Head of caudate nucleus (tissue), 42 donors: ENCODE data around the gene GCSH.
"Not testable (repeated sequence)": the region's sequence is repeated elsewhere in the genome, so short reads cannot be mapped to it uniquely, and the experiment has no call there.

Experiments
- DNase-seq, 42 donors: peaks; one replicate each; pipeline versions ENCODE4 v3.0.0 to v3.0.0-alpha.2; 2020 to 2021; ENCODE audit warnings: mixed read lengths in 7 of 42
- intact Hi-C: fragments of 100-400 bp; cut with DNase I; formaldehyde crosslinking; loops from one replicate; pipeline ENCODE4 v1.15.0; 2022

Gene GCSH

GRCh38 chr16:81095953-81096714 lies at the start of gene GCSH:
Gene GCSH, minus strand, starts transcription at chr16:81096395. Its CDS starts 117 bp downstream, at chr16:81096278.
- peak; percentile 97 to 100 (median 100) for DNase-seq
- intact Hi-C loops: loop anchor here (2.0 to 10.0 kb wide), 3 partner anchors 19 to 219 kb away; partner anchors contain the start of genes C16orf46 and GAN

GRCh38 chr16:81143921-81144471 lies 47.8 kb upstream of the GCSH start:
- intact Hi-C loops: no loop called here
- DNase-seq: no peak

- intact Hi-C loops: no loop called here
- no peak for DNase-seq
Measured at GRCh38 chr16:81142864-81143263, 46.7 kb upstream of the GCSH start.

GRCh38 chr16:81140930-81141780 lies 45.0 kb upstream of the GCSH start:
- DNase-seq: peak in 1 of 42 donors; percentile 39
- intact Hi-C loops: no loop called here

GRCh38 chr16:81138831-81139557 lies 42.8 kb upstream of the GCSH start:
- no peak for DNase-seq
- intact Hi-C loops: no loop called here

- DNase-seq: no peak
- intact Hi-C loops: no loop called here
Measured at GRCh38 chr16:81137754-81138153, 41.6 kb upstream of the GCSH start.

GRCh38 chr16:81136390-81137335 lies 40.5 kb upstream of the GCSH start:
- intact Hi-C loops: no loop called here
- DNase-seq: peak in 41 of 42 donors; percentile 26 to 92 (median 72)

- intact Hi-C loops: no loop called here
Measured at GRCh38 chr16:81130126-81130525, 33.9 kb upstream of the GCSH start.

GRCh38 chr16:81128726-81129524 lies 32.7 kb upstream of the GCSH start:
- no peak for DNase-seq
- intact Hi-C loops: no loop called here

More at GRCh38 chr16:81130126-81130525, 33.9 kb upstream of the GCSH start:
- no peak for DNase-seq

- intact Hi-C loops: no loop called here
- no peak for DNase-seq
Measured at GRCh38 chr16:81127051-81127450, 30.9 kb upstream of the GCSH start.

- DNase-seq: no peak
- intact Hi-C loops: no loop called here
Measured at GRCh38 chr16:81123092-81123852, 27.1 kb upstream of the GCSH start.

GRCh38 chr16:81121474-81121990 lies 25.3 kb upstream of the GCSH start:
- intact Hi-C loops: no loop called here

GRCh38 chr16:81117436-81117835 lies 21.2 kb upstream of the GCSH start:
- no peak for DNase-seq
- intact Hi-C loops: no loop called here

More at GRCh38 chr16:81121474-81121990, 25.3 kb upstream of the GCSH start:
- DNase-seq: no peak

- intact Hi-C loops: no loop called here
Measured at GRCh38 chr16:81116285-81116684, 20.1 kb upstream of the GCSH start.

GRCh38 chr16:81112453-81112852 lies 16.3 kb upstream of the GCSH start:
- DNase-seq: no peak
- intact Hi-C loops: no loop called here

More at GRCh38 chr16:81116285-81116684, 20.1 kb upstream of the GCSH start:
- DNase-seq: no peak

- DNase-seq, intact Hi-C loops: not testable (repeated sequence)
Measured at GRCh38 chr16:81109274-81109673, 13.1 kb upstream of the GCSH start.
